Natural killer cell (primary cell): Measurements from ENCODE around the gene C19orf81. TPM values are rescaled to one million over a fixed set of nuclear protein-coding genes. Genes with fewer than 3 reads are reported as not detected.
"Not testable (repeated sequence)": the region's sequence is repeated elsewhere in the genome, so short reads cannot be mapped to it uniquely, and the experiment has no call there.

ENCODE experiments used
- ATAC-seq, 3 donors: fragments of 150-1000 bp in 2 of 3; fragments of 200-7000 bp in 1 of 3; cut with Tn5 transposase; 1 replicate in 1 of 3; 2 replicates in 2 of 3; pipeline ENCODE4 v1.10.0; 2021; ENCODE audit warnings: mild to moderate bottlenecking in 2 of 3, moderate library complexity in 2 of 3
- DNase-seq, 2 donors: peaks; one replicate each; pipeline versions ENCODE4 v3.0.0 to v3.0.0-alpha.2; 2013 to 2021; ENCODE audit warnings: mixed read lengths in 1 of 2
- H3K27ac ChIP-seq: one replicate; pipeline ENCODE4 v1.5.1; 2013; ENCODE audit warnings: mild to moderate bottlenecking, low read length
- H3K27me3 ChIP-seq: one replicate; pipeline ENCODE4 v1.6.1; 2013; ENCODE audit warnings: low read length; ENCODE audit not compliant: control insufficient read depth, insufficient read depth
- H3K36me3 ChIP-seq: one replicate; pipeline ENCODE4 v1.6.1; 2013; ENCODE audit warnings: low read length; ENCODE audit not compliant: control insufficient read depth, insufficient read depth
- H3K4me1 ChIP-seq: one replicate; pipeline ENCODE4 v1.6.1; 2013; ENCODE audit warnings: low read length; ENCODE audit not compliant: control insufficient read depth, insufficient read depth
- H3K4me3 ChIP-seq: one replicate; pipeline ENCODE4 v1.5.1; 2013; ENCODE audit warnings: low read length
- H3K9me3 ChIP-seq: one replicate; pipeline ENCODE4 v1.6.1; 2013; ENCODE audit warnings: low read length; ENCODE audit not compliant: control insufficient read depth, insufficient read depth
- H3K27ac Mint-ChIP-seq, 2 donors: one replicate each; pipeline ENCODE4 v1.8.0; 2022; ENCODE audit warnings: mild to moderate bottlenecking in 2 of 2, mixed read lengths in 2 of 2, moderate library complexity in 1 of 2
- H3K27me3 Mint-ChIP-seq, 2 donors: one replicate each; pipeline ENCODE4 v1.8.0; 2022; ENCODE audit warnings: low read depth in 2 of 2, mixed read lengths in 2 of 2
- H3K36me3 Mint-ChIP-seq: one replicate; pipeline ENCODE4 v1.8.0; 2022; ENCODE audit warnings: mixed read lengths
- H3K4me1 Mint-ChIP-seq, 2 donors: one replicate each; pipeline ENCODE4 v1.8.0; 2022; ENCODE audit warnings: mixed read lengths in 2 of 2
- H3K4me3 Mint-ChIP-seq: one replicate; pipeline ENCODE4 v1.8.0; 2022; ENCODE audit warnings: mild to moderate bottlenecking, moderate library complexity, mixed read lengths
- H3K9me3 Mint-ChIP-seq, 2 donors: one replicate each; pipeline ENCODE4 v1.8.0; 2022; ENCODE audit warnings: mixed read lengths in 2 of 2
- WGBS: methylation state at CpG from one replicate; pipeline ENCODE4 v1.1.7; 2013; ENCODE audit warnings: missing lambda C conversion rate; ENCODE audit not compliant: insufficient coverage; 5-methylcytosine and 5-hydroxymethylcytosine counted together
- intact Hi-C: fragments of 100-400 bp; cut with micrococcal nuclease; formaldehyde crosslinking; loops from one replicate; pipeline ENCODE4 v1.14.2; 2022
- total RNA-seq, 4 donors: library from RNA; stranded (reverse); fragments of 120-200 nt in 1 of 4; gene quantifications; one replicate each; pipeline versions ENCODE4 v1.2.3 to v1.2.4, GENCODE V29; 2013 to 2022
- TF ChIP-seq, protein P1 (sequence below): fragments of 200-600 bp; IDR thresholded peaks from one replicate; pipeline ENCODE4 v1.8.0; 2022; ENCODE audit warnings: antibody characterized with exemption

C19orf81 gene
- total RNA-seq, 3 donors from 2014 or later (not counting 1 experiment from before 2014, with no cell fraction given) = not detected

DNA sequence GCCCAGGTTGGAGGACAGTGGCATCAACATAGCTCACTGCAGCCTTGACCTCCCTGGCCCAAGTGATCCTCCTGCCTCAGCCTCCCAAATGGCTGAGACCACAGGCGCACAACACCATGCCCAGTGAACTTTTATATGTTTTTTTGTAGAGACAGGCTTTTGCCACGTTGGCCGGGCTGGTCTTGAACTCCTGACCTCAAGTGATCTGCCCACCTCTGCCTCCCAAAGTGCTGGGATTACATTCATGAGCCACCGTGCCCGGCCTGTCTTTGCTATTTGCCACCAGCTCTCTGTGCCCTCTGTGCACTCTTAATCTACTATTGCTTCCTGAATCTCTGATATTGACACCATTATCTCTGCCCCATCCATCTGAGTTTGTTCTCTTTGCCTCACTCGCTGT is 46.7 kb upstream of the C19orf81 start:
- ATAC-seq = no peak
- peaks cover 4% of the 10 kb centered on the region for H3K4me1 ChIP-seq
- peaks cover 8% of the 10 kb centered on the region for H3K9me3 ChIP-seq
- Mint-ChIP-seq H3K27ac (no peak overlapping the region), H3K4me3 (no peak overlapping the region), H3K4me1 (peaks cover 0 to 10% of the 10 kb centered on the region in 2 donors), H3K36me3 (no peaks in the 10 kb centered on the region), H3K9me3 (no peaks in the 10 kb centered on the region), H3K27me3 (peaks cover 29 to 32% of the 10 kb centered on the region in 2 donors)
- TF ChIP-seq, protein P1, sequence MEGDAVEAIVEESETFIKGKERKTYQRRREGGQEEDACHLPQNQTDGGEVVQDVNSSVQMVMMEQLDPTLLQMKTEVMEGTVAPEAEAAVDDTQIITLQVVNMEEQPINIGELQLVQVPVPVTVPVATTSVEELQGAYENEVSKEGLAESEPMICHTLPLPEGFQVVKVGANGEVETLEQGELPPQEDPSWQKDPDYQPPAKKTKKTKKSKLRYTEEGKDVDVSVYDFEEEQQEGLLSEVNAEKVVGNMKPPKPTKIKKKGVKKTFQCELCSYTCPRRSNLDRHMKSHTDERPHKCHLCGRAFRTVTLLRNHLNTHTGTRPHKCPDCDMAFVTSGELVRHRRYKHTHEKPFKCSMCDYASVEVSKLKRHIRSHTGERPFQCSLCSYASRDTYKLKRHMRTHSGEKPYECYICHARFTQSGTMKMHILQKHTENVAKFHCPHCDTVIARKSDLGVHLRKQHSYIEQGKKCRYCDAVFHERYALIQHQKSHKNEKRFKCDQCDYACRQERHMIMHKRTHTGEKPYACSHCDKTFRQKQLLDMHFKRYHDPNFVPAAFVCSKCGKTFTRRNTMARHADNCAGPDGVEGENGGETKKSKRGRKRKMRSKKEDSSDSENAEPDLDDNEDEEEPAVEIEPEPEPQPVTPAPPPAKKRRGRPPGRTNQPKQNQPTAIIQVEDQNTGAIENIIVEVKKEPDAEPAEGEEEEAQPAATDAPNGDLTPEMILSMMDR = no peak
- H3K27me3 ChIP-seq = peaks cover 9% of the 10 kb centered on the region
- intact Hi-C loops = no loop called here
- no peak for DNase-seq
- 85% methylated on average over 5 of the region's 6 CpGs for WGBS
- H3K27ac ChIP-seq = no peak overlapping the region
- H3K4me3 ChIP-seq = no peak overlapping the region
- H3K36me3 ChIP-seq = no peaks in the 10 kb centered on the region

DNA sequence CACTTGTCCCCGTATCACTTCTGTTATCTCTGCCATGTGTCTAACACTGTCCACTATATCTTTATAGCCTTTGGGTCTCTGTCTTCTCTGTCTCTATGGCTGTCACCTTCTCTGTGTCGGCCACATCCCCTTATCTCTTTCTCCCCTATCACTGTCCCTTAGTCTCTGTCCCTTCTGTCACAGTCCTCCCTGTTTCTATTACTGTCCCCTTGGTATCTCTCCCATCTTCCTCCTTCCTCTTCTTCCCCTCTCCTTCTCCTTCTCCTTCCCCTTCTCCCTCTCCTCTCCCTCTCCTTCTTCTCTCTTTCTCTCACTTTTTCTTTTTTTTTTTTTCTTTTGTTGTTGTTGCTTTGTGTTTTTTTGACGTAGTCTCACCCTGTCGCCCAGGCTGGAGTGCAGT is 46.3 kb upstream of the C19orf81 start:
- H3K27me3 ChIP-seq = peaks cover 9% of the 10 kb centered on the region
- Mint-ChIP-seq H3K9me3 (no peaks in the 10 kb centered on the region), H3K27me3 (peaks cover 32 to 33% of the 10 kb centered on the region in 2 donors), H3K4me3 (no peak overlapping the region), H3K4me1 (peaks cover 4 to 14% of the 10 kb centered on the region in 2 donors), H3K36me3 (no peaks in the 10 kb centered on the region), H3K27ac (no peak overlapping the region)
- ATAC-seq (peak in 1 of 3 donors; percentile 25), DNase-seq (no peak)
- H3K4me3 ChIP-seq = no peak overlapping the region
- H3K4me1 ChIP-seq = peaks cover 8% of the 10 kb centered on the region
- H3K9me3 ChIP-seq = peaks cover 11% of the 10 kb centered on the region
- H3K27ac ChIP-seq = no peak overlapping the region
- H3K36me3 ChIP-seq = no peaks in the 10 kb centered on the region
- intact Hi-C loops = no loop called here
- TF ChIP-seq, protein P1 = no peak
- WGBS = 94% methylated on average over 4 of the region's 4 CpGs

DNA sequence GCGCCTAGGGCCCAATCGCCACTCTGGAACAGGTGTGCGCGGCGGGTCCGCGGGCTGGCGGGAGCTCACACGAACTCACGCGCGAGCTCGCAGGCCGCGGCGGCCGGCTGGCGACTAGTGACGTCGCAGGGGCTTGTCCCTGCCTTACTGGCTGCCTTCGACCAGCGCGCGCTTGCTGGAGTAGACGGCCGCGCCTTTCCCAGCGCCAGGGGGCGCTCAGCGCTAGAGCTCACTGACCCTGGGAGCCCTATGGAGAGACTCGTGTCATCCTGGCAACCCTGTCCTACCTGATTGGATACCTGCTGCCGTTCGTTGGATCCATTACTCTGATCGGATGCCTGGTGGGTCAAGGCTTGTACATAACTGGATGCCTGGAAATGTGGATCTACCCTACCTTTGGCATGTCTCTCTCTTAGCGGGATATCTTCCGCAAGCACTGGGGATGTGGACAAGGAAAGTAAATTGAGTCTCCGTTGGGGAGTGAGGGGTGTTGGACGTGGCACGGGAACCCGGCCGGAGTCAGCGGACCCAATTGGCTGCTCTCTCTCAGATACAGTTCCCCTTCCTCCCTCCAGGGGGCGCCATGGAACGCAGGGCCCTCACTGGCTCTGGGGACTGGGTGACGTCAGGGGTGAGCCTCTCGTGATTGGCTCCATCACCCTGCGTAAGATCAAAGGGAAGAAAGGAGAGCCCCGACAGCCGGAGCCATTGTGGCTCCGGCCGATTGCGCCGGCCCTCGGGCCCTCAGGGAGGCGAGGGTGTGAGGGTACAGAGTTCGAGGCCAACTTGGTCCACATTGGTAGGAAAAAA is 44.8 kb upstream of the C19orf81 start:
- Mint-ChIP-seq H3K27me3 (peaks cover 33 to 34% of the 10 kb centered on the region in 2 donors), H3K4me1 (peaks cover 10 to 20% of the 10 kb centered on the region in 2 donors)
- H3K36me3 ChIP-seq, DNase-seq, H3K27ac ChIP-seq, H3K27me3 ChIP-seq, H3K4me3 ChIP-seq, intact Hi-C loops, H3K27ac Mint-ChIP-seq, H3K36me3 Mint-ChIP-seq, H3K9me3 Mint-ChIP-seq, H3K4me3 Mint-ChIP-seq: not testable (repeated sequence)
- Histone ChIP-seq H3K4me1 (peaks cover 12% of the 10 kb centered on the region), H3K9me3 (peaks cover 15% of the 10 kb centered on the region)
- ATAC-seq = peak in 2 of 3 donors; percentile 20 to 52
- no CpG with 5 or more reads among the region's 56 CpGs for WGBS

DNA sequence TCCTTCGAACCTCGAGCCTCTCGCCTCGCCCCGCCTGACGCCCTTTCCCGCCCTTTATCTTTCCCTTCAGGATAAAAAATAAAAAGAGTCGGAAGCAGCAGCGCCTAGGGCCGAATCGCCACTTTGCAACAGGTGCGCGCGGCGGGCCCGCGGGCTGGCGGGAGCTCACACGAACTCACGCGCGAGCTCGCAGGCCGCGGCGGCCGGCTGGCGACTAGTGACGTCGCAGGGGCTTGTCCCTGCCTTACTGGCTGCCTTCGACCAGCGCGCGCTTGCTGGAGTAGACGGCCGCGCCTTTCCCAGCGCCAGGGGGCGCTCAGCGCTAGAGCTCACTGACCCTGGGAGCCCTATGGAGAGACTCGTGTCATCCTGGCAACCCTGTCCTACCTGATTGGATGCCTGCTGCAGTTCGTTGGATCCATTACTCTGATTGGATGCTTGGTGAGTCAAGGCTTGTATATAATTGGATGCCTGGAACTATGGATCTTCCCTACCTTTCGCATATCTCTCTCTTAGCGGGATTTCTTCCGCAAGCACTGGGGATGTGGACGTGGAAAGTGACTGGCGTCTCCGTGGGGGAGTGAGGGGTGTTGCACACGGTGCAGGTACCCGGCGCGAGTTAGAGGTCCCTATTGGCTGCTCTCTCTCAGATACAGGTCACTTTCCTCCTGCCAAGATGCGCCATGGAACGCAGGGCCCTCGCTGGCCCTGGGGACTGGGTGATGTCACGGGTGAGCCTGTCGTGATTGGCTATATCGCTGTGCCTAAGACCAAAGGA is 43.0 kb upstream of the C19orf81 start:
- Mint-ChIP-seq H3K27me3 (peaks cover 20 to 30% of the 10 kb centered on the region in 2 donors), H3K4me1 (peaks cover 10 to 20% of the 10 kb centered on the region in 2 donors)
- H3K27me3 ChIP-seq, H3K27ac ChIP-seq, H3K9me3 Mint-ChIP-seq, H3K4me3 ChIP-seq, H3K27ac Mint-ChIP-seq, H3K36me3 ChIP-seq, intact Hi-C loops, DNase-seq, H3K36me3 Mint-ChIP-seq, H3K4me3 Mint-ChIP-seq: not testable (repeated sequence)
- peaks cover 15% of the 10 kb centered on the region for H3K9me3 ChIP-seq
- peaks cover 12% of the 10 kb centered on the region for H3K4me1 ChIP-seq
- 57% methylated on average over 28 of the region's 58 CpGs for WGBS
- peak in 2 of 3 donors; percentile 45 to 57 for ATAC-seq
